ENCODE data around the gene APC. TPM values are rescaled to one million over a fixed set of nuclear protein-coding genes. Genes with fewer than 3 reads are reported as not detected.

APC gene
- total and polyA plus RNA-seq, 2 of the 8 experiments (the other 6 are each of a cell fraction or from before 2014, with no cell fraction given) = 6.8 to 41.9 TPM

GRCh38 chr5:112878101-112878500 is 140.4 kb downstream of the APC start:
- H3K27ac ChIP-seq (ENCODE audit: low read depth, low read length) = no peak overlapping the region
- peaks cover 0 to 35% (median 6%) of the 10 kb centered on the region in 4 experiments; a peak in 7 of 8 replicates for H3K36me3 ChIP-seq (ENCODE audit: control insufficient read depth in 2 of 4, insufficient read depth in 4 of 4, low read length in 3 of 4)
- no peak overlapping the region for H3K4ac ChIP-seq (replicated peaks; ENCODE audit: insufficient read length, low read depth, low read length)
- 67% methylated on average over 4 of the region's 4 CpGs; no CpG with 5 or more reads in 1 of the 2 experiments for WGBS, 2 experiments (ENCODE audit: extremely low coverage in 1 of 2, insufficient coverage in 1 of 2, insufficient read length in 1 of 2, insufficient replicate concordance in 2 of 2, low coverage in 1 of 2, low lambda C conversion rate in 2 of 2, missing lambda C conversion rate in 1 of 2)
- no peaks in the 10 kb centered on the region for H3K79me2 ChIP-seq (ENCODE audit: control insufficient read depth in 1 of 2, insufficient read depth in 2 of 2, low read length in 2 of 2)
- FAIRE-seq (no peak), DNase-seq (ENCODE audit: low read depth in 1 of 2, low spot score in 2 of 2) (no peak)
- H3K27me3 ChIP-seq (replicated peaks in 1 of 4; ENCODE audit: control insufficient read depth in 3 of 4, extremely low read depth in 1 of 4, insufficient read depth in 3 of 4, low read length in 3 of 4) = peaks cover 0 to 1% (median 0%) of the 10 kb centered on the region in 4 experiments; a peak in 1 of 7 replicates
- H3K4me3 ChIP-seq (ENCODE audit: extremely low read depth in 1 of 4, insufficient read depth in 2 of 4, low read depth in 3 of 4, low read length in 4 of 4) = no peak overlapping the region
- CTCF ChIA-PET (ENCODE audit: partially characterized antibody) = interaction anchor here (0.8 kb wide), 1 partner anchor 11 kb away, joined by 3 read pairs; no protein-coding TSS in a partner anchor
- no peak overlapping the region for H2BK15ac ChIP-seq (ENCODE audit: low read length)
- H3K14ac ChIP-seq (ENCODE audit: insufficient read length) = no peak overlapping the region
- no peak overlapping the region for H2BK20ac ChIP-seq (ENCODE audit: low read length)
- H3K4me2 ChIP-seq (ENCODE audit: insufficient read depth in 1 of 2, low read depth in 2 of 2, low read length in 2 of 2) = no peak overlapping the region
- H2BK120ac ChIP-seq (replicated peaks; ENCODE audit: low read depth, low read length) = no peak overlapping the region
- peaks cover 0 to 2% of the 10 kb centered on the region in 2 experiments for H4K20me1 ChIP-seq (replicated peaks in 1 of 2; ENCODE audit: control insufficient read depth in 1 of 2, insufficient read depth in 2 of 2, low read length in 2 of 2)
- no peak overlapping the region for H3K56ac ChIP-seq (replicated peaks; ENCODE audit: insufficient read length, low read depth, low read length)
- H2BK5ac ChIP-seq (ENCODE audit: low read depth, low read length) = no peak overlapping the region
- no peak overlapping the region for H4K91ac ChIP-seq (replicated peaks; ENCODE audit: insufficient read length, low read length)
- POLR2A ChIA-PET (ENCODE audit: partially characterized antibody) = interaction anchor here (1.4 to 2.3 kb wide), 2 partner anchors 9 to 17 kb away, joined by 3 to 12 read pairs; partner anchors contain the start of gene SRP19
- no peak overlapping the region for H3K9ac ChIP-seq (replicated peaks in 1 of 4; ENCODE audit: extremely low read depth in 1 of 4, low read depth in 3 of 4, low read length in 3 of 4)
- no peaks in the 10 kb centered on the region for H3K9me3 ChIP-seq (ENCODE audit: insufficient read depth in 2 of 2, low read depth in 1 of 2, low read length in 1 of 2)
- H3K4me1 ChIP-seq (replicated peaks in 1 of 4; ENCODE audit: control insufficient read depth in 3 of 4, insufficient read depth in 4 of 4, low read length in 3 of 4) = peaks cover 0 to 4% (median 0%) of the 10 kb centered on the region in 4 experiments; a peak in 1 of 7 replicates
- H2AFZ ChIP-seq (ENCODE audit: low read length) = no peak overlapping the region
- no peak overlapping the region for H2BK12ac ChIP-seq (ENCODE audit: low read depth, low read length)
- no peak overlapping the region for H4K8ac ChIP-seq (ENCODE audit: extremely low read depth, insufficient read depth, low read length)
- no peaks in the 10 kb centered on the region; the same call in 1 of the 2 replicates for H3K23me2 ChIP-seq (ENCODE audit: low read depth, low read length)
- no peaks in the 10 kb centered on the region for H3K79me1 ChIP-seq (ENCODE audit: low read depth, low read length)
- TF ChIP-seq SP1 (IDR thresholded peaks at IDR 0.05; ENCODE audit: low read depth, low read length) (no peak), KDM1A (IDR thresholded peaks at IDR 0.05; ENCODE audit: borderline replicate concordance, low read length) (no peak), MAX (IDR thresholded peaks at IDR 0.05) (no peak), ASH2L (IDR thresholded peaks at IDR 0.05; ENCODE audit: low read length) (no peak), CREB1 (IDR thresholded peaks at IDR 0.05) (no peak), SUZ12 (IDR thresholded peaks at IDR 0.05; ENCODE audit: low read length) (no peak), E2F6 (IDR thresholded peaks at IDR 0.05) (no peak), MAFK (IDR thresholded peaks at IDR 0.05; ENCODE audit: low read depth, low read length) (no peak)
- no peak overlapping the region for H2AK5ac ChIP-seq (ENCODE audit: low read depth, low read length)
- no peak overlapping the region for H4K5ac ChIP-seq (ENCODE audit: insufficient read length, low read depth, low read length)
- no peak overlapping the region for H3K18ac ChIP-seq (ENCODE audit: extremely low read depth, low read length)
- H3K23ac ChIP-seq (ENCODE audit: insufficient read length) = no peak overlapping the region
